GM12892 (cell line): ENCODE measurements around the gene NT5E.

Experiments
- DNase-seq: peaks from one replicate; pipeline ENCODE4 v3.0.0; 2011; ENCODE audit not compliant: insufficient read length
- FAIRE-seq: peaks from 2 replicates; lab custom pipeline; 2011; peaks lifted over from hg19 to GRCh38; lab: Jason Lieb, UNC
- POLR2A ChIP-seq: IDR thresholded peaks from 2 replicates; pipeline ENCODE4 v1.6.1; 2011; ENCODE audit warnings: low read depth, low read length, control low read depth
- POLR2AphosphoS5 ChIP-seq: IDR thresholded peaks from 2 replicates; pipeline ENCODE4 v1.6.1; 2011; ENCODE audit warnings: low read depth, low read length, control low read depth
- TAF1 ChIP-seq: IDR thresholded peaks from 2 replicates; pipeline ENCODE4 v1.6.1; 2011; ENCODE audit warnings: low read depth, mild to moderate bottlenecking, control low read depth, low read length, borderline replicate concordance

Gene NT5E

DNA sequence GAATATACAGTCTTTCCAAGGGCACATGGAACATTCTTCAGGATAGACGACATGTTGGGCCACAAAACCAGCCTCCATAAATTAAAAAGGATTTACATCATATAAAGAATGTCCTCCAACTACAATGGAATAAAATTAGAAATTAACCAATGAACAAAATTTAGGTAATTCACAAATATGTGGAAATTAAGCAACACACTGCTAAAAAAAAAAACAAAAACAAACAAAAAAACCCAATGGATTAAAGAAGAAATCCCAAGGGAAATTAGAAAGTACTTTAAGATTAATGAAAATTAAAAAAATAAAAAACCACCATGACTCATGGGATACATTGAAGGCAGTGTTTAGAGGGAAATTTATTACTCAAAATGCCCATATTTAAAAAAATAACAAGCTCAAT is 21.4 kb upstream of the NT5E start:
- TF ChIP-seq POLR2A (no peak), TAF1 (no peak), POLR2AphosphoS5 (no peak)
- FAIRE-seq (no peak), DNase-seq (no peak)

DNA sequence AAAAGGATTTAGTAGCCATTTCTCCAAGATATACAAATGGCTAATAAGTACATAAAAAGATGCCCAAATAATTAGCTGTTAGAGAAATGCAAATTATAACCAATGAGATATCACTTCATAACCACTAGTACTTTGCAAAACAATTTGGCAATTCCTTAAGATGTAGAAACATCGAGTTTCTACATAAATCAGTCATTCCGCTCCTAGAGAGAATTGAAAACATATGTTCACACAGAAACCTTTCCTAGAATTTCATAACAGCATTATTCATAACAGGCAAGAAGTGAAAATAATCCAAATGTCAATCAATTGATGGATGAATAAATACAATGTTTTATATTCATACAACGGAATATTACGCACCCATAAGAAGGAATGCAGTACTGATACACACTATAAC is 20.5 kb upstream of the NT5E start:
- DNase-seq (no peak), FAIRE-seq (peak; percentile 56)
- TF ChIP-seq TAF1 (no peak), POLR2A (no peak), POLR2AphosphoS5 (no peak)

DNA sequence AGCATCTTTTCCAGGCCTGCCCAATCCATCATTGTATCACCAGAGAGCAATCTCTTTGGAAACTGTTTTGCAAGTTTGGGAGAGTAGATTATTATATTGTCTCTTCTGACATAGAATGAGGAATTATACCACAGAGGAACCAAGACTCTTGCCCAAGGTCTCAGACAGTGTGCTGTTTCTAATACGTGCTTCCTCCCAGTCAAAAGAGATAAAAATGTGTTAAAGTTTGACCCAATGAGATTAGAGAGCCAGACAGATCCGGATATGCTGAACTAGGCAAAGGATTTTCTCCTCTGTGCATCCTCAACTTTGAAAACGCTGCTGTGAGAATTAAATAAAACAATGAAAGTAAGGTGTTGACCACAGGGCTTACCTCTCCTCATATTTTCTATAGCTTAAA is 18.6 kb upstream of the NT5E start:
- no peak for FAIRE-seq
- no peak for DNase-seq
- TF ChIP-seq TAF1, result no peak
- TF ChIP-seq POLR2A, result no peak

DNA sequence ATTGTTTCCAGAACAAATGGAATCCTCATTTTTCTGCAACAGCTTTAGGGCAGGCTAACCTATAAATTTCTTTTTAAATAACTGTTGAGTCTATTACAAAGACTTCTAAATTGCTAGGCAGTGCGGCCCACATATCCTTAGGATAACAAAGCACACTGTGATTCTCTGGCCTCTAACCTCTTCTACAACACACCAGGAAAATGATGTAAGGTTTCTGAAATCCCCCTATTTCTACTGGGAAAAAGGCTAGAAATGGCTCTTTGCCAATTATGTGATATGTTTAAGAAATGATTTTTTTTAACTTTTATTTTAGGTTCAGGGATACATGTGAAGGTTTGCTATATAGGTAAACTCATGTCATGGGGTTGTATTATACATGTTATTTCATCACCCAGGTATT is 17.3 kb upstream of the NT5E start:
- TF ChIP-seq POLR2AphosphoS5, result no peak
- DNase-seq (no peak), FAIRE-seq (no peak)

DNA sequence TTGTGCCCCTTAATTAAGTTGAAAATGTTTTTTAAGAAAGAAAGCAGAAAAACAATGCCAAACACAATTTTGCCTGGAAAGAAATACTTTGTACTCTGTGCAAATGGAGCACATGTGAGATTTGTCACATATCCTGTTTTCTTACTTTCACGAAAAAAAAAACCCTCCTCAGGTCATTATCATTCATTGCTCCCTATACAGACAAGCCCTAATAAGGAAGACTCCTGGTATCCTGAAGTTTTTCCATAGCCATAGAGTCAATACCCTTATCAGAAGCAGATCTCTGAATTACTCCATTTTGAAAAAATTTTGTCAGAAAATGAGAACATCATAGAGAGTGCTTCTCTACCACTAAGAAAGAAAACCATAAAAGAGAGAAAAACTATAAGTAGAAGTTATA is 14.0 kb upstream of the NT5E start:
- FAIRE-seq (no peak), DNase-seq (no peak)
- TF ChIP-seq POLR2AphosphoS5 (no peak), TAF1 (no peak), POLR2A (no peak)

DNA sequence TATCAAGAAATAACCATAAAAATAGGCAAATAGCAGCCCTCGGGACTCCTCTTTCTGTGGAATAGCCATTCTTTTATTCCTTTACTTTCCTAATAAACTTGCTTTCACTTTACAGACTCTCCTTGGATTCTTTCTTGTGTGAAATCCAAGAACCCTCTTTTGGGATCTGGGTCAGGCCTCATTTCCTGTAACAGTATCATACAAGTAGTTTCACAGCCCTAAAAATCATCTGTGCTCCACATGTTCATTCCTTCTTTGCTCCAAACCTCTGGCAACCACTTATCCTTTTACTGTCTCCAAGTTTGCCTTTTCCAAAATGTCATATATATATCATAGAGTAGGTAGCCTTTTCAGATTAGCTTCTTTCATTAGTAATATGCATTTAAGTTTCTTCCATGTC is 13.5 kb upstream of the NT5E start:
- FAIRE-seq (no peak), DNase-seq (no peak)
- no peak for TF ChIP-seq POLR2AphosphoS5
- TF ChIP-seq TAF1, result no peak
- TF ChIP-seq POLR2A, result no peak

DNA sequence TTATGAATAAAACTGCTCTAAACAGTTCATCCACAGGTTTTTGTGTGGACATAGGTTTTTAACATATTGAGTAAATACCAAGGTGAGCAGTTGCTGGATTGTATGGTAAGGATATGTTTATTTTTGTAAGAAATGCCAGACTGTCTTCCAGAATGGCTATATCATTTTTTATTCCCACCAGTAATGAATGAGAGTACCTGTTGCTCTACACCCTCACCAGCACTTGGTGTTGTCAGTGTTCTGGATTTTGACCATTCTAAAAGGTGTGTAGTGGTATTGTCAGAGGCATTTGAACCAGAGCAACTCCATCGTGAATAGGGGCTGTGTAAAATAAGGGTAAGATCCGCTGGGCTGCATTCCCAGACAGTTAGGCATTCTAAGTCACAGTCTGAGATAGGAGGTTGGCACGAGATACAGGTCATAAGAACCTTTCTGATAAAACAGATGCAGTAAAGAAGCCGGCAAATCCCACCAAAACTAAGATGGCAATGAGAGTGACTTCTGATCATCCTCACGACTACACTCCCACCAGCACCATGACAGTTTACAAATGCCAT is 12.9 kb upstream of the NT5E start:
- no peak for DNase-seq
- no peak for FAIRE-seq
- no peak for TF ChIP-seq TAF1
- no peak for TF ChIP-seq POLR2AphosphoS5
- TF ChIP-seq POLR2A, result no peak

DNA sequence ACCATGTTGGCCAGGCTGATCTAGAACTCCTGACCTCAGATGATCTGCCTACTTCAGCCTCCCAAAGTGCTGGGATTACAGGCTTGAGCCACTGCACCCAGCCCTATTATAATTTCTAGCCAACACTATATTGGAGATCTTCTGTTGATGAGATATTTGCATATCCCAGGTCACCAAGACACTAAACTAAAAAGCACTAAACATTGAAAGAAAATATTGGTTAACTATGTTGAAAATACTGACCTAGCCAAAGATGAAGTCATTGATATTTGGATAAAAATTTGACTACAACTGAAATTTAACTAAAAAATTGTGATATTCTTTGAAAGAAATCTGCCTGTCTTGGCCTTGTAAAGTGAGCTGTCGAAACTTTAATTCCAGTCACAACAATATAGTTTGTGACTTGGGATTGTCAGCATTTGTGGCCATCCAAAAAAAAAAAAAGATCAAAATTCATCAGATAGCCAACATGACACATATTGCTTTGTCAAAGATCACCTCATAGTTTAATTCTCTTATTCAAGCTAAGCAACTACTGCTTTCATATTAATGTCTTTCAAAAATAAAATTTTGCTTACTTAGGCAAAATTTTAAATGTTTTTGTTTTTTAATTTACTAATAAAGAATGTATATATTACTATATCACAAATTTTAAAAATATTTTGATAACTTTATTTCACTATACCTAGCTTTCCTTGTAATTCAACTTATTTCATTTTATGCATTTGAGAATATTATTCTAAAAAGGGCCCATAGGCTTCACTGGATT is 6.3 kb upstream of the NT5E start:
- TF ChIP-seq POLR2A (no peak), POLR2AphosphoS5 (no peak), TAF1 (no peak)
- FAIRE-seq (no peak), DNase-seq (no peak)

DNA sequence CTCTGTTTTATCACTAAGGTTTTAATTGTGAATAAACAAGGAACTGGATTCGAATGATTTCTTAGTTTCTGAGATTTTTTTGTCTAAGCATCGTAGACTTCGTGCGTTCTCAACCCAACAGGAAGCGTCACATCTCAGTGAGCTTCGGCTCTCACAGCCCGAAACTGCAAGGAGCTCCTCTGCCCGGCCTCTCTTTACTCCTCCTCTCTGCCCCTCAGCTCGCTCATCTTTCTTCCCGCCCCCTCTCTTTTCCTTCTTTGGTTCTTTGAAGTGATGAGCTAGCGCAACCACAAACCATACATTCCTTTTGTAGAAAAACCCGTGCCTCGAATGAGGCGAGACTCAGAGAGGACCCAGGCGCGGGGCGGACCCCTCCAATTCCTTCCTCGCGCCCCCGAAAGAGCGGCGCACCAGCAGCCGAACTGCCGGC is 480 bp upstream of the NT5E start:
- peak; percentile 50 for DNase-seq
- TF ChIP-seq TAF1 (no peak), POLR2AphosphoS5 (no peak), POLR2A (no peak)
- peak; percentile 42 for FAIRE-seq

DNA sequence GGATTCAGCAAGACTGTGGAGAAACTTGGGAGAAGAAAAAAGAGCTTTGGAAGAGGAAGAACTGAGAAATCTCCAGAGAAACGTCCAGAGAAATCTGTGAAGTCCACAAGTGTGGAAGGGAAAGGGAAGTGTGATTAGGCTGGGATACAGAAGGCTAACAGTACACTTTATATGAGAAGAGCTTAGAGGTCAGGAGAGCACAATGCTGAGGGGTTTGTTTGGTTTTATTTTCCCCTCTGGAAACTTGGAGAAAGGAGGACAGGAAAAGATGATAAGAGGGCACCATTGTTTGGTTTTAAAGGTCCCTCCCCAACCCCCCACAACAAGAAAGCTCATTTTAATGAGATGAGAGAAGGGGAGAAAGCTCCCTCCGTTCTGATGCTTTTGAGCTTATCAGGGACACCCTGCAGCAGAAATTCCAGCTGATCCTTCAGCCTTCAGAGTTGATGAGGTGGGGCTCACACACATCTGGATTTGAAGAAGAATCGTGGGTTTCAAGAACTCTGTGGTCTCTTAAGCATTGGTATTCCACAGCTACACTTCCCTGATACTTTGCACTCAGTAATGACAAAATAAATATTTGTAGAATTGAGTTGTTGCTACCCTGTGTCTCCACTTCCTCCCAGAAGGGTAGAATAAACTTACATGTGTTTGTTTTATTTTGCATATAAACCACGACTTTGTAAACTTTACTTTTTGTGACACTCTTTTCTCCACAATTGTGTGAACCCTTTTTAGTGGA is 1.9 kb downstream of the NT5E start:
- no peak for FAIRE-seq
- no peak for TF ChIP-seq TAF1
- TF ChIP-seq POLR2AphosphoS5, result no peak
- TF ChIP-seq POLR2A, result no peak
- no peak for DNase-seq

DNA sequence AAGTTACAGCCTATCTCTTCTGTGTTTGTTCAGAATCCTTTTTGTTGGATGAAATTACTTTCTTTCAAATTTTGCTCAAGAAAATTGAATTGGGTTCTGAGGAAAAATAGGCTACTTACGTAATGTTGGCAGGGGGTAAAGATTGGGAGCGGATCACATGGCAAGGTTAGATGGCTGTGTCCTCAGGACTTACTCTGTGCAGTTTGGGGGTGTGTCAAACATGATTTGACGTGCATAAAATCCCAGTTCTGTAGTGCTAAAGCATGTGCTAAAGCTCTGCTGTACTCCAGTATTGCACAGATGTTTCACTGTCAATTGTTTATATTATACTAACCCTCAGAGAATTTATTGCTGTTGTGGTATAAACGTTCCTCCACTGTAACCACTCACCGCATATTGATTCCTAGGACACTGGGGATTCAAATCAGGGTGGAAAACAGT is 2.6 kb downstream of the NT5E start:
- no peak for DNase-seq
- TF ChIP-seq POLR2A (no peak), POLR2AphosphoS5 (no peak), TAF1 (no peak)
- no peak for FAIRE-seq

DNA sequence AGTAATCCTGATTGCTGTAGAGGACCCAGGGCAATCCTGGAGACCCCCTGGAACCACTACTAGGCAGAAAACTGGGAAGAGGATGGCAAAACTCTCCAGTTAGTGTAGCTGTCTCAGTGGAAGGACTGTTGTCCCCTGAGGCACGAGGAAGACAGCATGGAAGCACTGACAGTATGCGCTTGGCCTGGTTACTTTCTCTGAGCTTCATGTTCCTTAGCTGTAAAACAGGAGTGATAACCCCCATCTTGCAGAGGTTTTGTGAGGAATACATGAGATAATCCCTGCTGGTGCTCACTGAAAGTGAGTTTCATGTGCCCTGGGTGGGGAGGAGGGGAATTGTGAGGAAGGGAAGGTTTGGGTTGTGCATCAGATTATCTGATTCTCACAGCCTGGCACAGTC is 3.2 kb downstream of the NT5E start:
- TF ChIP-seq POLR2A (no peak), TAF1 (no peak), POLR2AphosphoS5 (no peak)
- no peak for FAIRE-seq
- no peak for DNase-seq

DNA sequence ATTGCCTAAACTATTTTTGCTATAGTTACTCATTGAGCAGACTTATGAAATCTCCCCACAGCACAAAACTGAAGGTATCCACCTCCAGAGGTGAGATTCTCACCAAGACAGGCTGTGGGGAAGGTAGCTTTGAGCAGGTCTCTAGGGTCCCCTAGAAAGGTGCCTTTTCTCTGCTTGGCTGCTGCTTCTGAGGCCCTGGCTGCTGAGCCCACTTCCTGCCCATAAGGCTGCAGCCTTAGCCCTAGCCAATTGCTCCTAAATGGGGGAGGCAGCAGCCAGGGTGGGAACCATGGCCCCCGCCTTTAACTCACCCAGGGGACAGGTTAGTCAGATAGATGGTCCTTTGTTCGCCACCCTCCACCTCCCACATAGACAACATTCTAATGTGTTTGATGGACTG is 3.6 kb downstream of the NT5E start:
- FAIRE-seq (no peak), DNase-seq (no peak)
- TF ChIP-seq TAF1 (no peak), POLR2A (no peak), POLR2AphosphoS5 (no peak)

DNA sequence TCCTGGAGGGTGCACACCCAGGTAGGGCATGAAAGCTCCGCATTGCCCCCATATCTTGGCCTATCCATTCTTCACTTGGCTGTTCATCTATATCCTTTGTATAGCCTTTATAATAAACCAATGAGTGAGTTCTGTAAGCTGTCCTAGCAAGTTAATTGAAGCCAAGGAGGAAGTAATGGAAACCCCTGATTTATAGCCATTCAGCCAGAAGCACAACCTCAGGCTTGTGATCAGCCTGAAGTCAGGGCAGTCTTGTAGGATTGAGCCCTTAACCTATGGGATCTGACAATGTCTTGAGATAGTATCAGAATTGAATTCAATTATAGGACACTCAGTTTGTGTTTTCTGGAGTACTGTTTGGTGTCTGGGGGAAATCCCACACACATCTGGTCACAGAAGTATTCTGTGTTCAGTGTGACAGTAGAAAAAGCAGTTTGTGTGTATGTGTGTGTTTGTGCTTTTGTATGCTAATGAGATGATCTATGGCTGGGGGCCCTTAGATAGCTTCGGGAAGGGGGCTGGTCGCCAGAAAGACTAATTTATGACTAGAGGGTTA is 5.7 kb downstream of the NT5E start:
- DNase-seq, result no peak
- TF ChIP-seq POLR2A (no peak), POLR2AphosphoS5 (no peak), TAF1 (no peak)
- FAIRE-seq, result no peak
